GM10847 (cell line): ENCODE results near the gene RSBN1.

Source experiments
- POLR2A ChIP-seq: IDR thresholded peaks from 2 replicates; pipeline ENCODE4 v1.6.1; 2011; ENCODE audit not compliant: insufficient read length; ENCODE audit errors: extremely low read depth

The RSBN1 gene

GRCh38 chr1:113744114-113744513, 68.2 kb downstream of the RSBN1 start:
- TF ChIP-seq POLR2A: no peak

GRCh38 chr1:113742515-113742914, 69.8 kb downstream of the RSBN1 start:
- TF ChIP-seq POLR2A: no peak

- TF ChIP-seq POLR2A: no peak
These were observed 77.8 kb downstream of the RSBN1 start for GRCh38 chr1:113734357-113735055.

DNA sequence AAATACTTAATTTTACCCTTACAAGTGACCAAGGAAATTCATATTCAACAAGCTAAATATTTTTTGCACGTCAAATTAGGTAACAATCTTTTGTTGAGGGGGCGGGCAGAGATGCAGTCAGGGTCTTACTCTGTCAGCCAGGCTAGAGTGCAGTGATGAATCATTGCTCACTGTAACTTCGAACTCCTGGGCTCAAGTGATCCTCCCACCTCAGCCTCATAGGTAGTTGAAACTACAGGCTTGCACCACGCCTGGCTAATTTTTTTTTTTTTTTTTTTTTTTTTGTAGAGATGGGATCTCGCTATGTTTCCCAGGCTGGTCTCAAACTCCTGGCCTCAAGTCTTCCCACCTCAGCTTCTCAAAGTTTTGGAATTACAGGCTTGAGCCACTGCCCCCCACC, 79.5 kb downstream of the RSBN1 start:
- no peak for TF ChIP-seq POLR2A

DNA sequence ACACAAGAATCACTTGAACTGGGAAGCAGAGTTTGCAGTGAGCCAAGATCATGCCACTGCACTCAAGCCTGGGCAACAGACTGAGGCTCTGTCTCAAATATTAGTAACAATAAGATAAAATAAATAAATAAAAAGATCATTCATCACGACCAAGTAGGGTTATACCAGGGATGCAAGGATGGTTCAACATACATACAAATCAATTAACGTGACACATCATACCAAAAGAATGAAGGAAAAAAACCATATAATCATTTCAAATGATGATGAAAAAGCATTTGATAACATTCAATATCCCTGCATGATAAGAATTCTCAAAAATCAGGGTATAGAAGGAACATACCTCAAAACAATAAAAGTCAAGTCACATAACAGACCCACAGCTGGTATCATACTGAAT, 91.3 kb downstream of the RSBN1 start:
- TF ChIP-seq POLR2A: no peak

DNA sequence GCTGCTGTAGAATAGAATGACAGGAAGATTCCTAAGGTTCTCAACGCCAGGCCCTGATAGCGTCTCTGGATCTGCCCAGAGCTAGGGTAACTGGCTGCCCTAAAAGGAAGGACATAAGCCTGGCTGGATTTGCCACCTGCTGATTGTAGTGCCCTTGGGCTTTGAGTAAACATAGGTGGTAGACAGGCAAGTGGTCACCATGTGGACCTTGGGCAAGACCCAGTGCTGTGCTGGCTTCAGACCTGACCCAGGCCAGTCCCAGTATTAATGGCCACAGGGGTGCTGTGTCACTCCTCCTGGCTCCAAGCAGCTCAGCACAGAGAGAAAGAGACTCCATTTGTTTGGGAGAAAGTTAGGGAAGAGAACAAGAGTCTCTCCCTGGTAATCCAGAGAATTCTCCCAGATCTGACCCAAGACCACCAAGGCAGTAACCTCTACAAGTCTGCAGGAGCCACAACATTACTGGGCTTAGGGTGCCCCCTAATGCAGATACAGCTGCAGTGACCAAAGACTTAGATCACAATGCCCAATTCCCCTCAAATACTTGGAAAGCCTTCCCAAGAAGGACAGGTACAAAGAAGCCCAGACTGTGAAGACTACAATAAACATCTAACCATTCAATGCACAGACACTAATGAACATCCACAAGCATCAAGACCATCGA, 97.5 kb downstream of the RSBN1 start:
- no peak for TF ChIP-seq POLR2A
